Glutamatergic neuron (in vitro differentiated cells): ENCODE measurements around the gene CDYL. TPM values are rescaled to one million over a fixed set of nuclear protein-coding genes. Genes with fewer than 3 reads are reported as not detected.
A peak's percentile ranks its signal among the peaks of the same experiment; 100 is the strongest.

Experiments used
- DNase-seq: peaks from one replicate; pipeline ENCODE4 v3.0.0; 2022
- H3K27ac Mint-ChIP-seq: one replicate; pipeline ENCODE4 v1.8.0; 2020; ENCODE audit warnings: mild to moderate bottlenecking, mixed read lengths, inconsistent platforms; ENCODE audit not compliant: unreplicated experiment
- H3K27me3 Mint-ChIP-seq: one replicate; pipeline ENCODE4 v1.8.0; 2020; ENCODE audit warnings: mild to moderate bottlenecking, moderate library complexity, mixed read lengths, inconsistent platforms; ENCODE audit not compliant: unreplicated experiment
- H3K36me3 Mint-ChIP-seq: one replicate; pipeline ENCODE4 v1.8.0; 2020; ENCODE audit warnings: mild to moderate bottlenecking, mixed read lengths, inconsistent platforms; ENCODE audit not compliant: unreplicated experiment
- H3K4me1 Mint-ChIP-seq: one replicate; pipeline ENCODE4 v1.8.0; 2020; ENCODE audit warnings: mild to moderate bottlenecking, low read depth, mixed read lengths, inconsistent platforms; ENCODE audit not compliant: unreplicated experiment
- H3K4me3 Mint-ChIP-seq: one replicate; pipeline ENCODE4 v1.8.0; 2020; ENCODE audit warnings: mild to moderate bottlenecking, mixed read lengths, inconsistent platforms; ENCODE audit not compliant: unreplicated experiment
- H3K9me3 Mint-ChIP-seq: one replicate; pipeline ENCODE4 v1.8.0; 2020; ENCODE audit warnings: mild to moderate bottlenecking, moderate library complexity, mixed read lengths, inconsistent platforms; ENCODE audit not compliant: unreplicated experiment
- total RNA-seq: library from RNA; stranded (reverse); fragmentation: NEBNext Ultra II Directional; extraction: Animal tissue kit (Norgen Biotek cat#: 25700); gene quantifications from one replicate; pipeline ENCODE4 v1.2.1, GENCODE V29; 2021; ENCODE audit not compliant: unreplicated experiment
- TF ChIP-seq, protein P1 (sequence below): fragments of 200-600 bp; sonication (generic); IDR thresholded peaks from one replicate; pipeline ENCODE4 v1.5.0; 2021; ENCODE audit not compliant: partially characterized antibody, unreplicated experiment

The CDYL gene
- total RNA-seq, 1 donor from 2014 or later: 63.3 TPM

GRCh38 chr6:4936681-4937041, 160.5 kb downstream of the CDYL start:
- peaks cover 40% of the 10 kb centered on the region for H3K4me1 Mint-ChIP-seq
- H3K4me3 Mint-ChIP-seq: no peak overlapping the region
- peaks cover 5% of the 10 kb centered on the region for H3K9me3 Mint-ChIP-seq
- H3K27me3 Mint-ChIP-seq: no peaks in the 10 kb centered on the region
- DNase-seq: no peak
- TF ChIP-seq, protein P1, sequence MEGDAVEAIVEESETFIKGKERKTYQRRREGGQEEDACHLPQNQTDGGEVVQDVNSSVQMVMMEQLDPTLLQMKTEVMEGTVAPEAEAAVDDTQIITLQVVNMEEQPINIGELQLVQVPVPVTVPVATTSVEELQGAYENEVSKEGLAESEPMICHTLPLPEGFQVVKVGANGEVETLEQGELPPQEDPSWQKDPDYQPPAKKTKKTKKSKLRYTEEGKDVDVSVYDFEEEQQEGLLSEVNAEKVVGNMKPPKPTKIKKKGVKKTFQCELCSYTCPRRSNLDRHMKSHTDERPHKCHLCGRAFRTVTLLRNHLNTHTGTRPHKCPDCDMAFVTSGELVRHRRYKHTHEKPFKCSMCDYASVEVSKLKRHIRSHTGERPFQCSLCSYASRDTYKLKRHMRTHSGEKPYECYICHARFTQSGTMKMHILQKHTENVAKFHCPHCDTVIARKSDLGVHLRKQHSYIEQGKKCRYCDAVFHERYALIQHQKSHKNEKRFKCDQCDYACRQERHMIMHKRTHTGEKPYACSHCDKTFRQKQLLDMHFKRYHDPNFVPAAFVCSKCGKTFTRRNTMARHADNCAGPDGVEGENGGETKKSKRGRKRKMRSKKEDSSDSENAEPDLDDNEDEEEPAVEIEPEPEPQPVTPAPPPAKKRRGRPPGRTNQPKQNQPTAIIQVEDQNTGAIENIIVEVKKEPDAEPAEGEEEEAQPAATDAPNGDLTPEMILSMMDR: peak; percentile 74
- H3K27ac Mint-ChIP-seq: peak overlapping the region; percentile 8
- no peaks in the 10 kb centered on the region for H3K36me3 Mint-ChIP-seq

GRCh38 chr6:4937414-4937813, 161.2 kb downstream of the CDYL start:
- Mint-ChIP-seq H3K27ac (no peak overlapping the region), H3K9me3 (peaks cover 4% of the 10 kb centered on the region), H3K36me3 (no peaks in the 10 kb centered on the region), H3K4me1 (peaks cover 44% of the 10 kb centered on the region), H3K27me3 (no peaks in the 10 kb centered on the region), H3K4me3 (no peak overlapping the region)
- DNase-seq: no peak
- TF ChIP-seq, protein P1: no peak

- H3K4me3 Mint-ChIP-seq: no peak overlapping the region
- TF ChIP-seq, protein P1: no peak
- H3K9me3 Mint-ChIP-seq: peaks cover 5% of the 10 kb centered on the region
- peaks cover 41% of the 10 kb centered on the region for H3K4me1 Mint-ChIP-seq
- peaks cover 2% of the 10 kb centered on the region for H3K27me3 Mint-ChIP-seq
- H3K27ac Mint-ChIP-seq: no peak overlapping the region
- no peak for DNase-seq
- H3K36me3 Mint-ChIP-seq: no peaks in the 10 kb centered on the region
These were observed 163.0 kb downstream of the CDYL start for GRCh38 chr6:4939241-4939640.

DNA sequence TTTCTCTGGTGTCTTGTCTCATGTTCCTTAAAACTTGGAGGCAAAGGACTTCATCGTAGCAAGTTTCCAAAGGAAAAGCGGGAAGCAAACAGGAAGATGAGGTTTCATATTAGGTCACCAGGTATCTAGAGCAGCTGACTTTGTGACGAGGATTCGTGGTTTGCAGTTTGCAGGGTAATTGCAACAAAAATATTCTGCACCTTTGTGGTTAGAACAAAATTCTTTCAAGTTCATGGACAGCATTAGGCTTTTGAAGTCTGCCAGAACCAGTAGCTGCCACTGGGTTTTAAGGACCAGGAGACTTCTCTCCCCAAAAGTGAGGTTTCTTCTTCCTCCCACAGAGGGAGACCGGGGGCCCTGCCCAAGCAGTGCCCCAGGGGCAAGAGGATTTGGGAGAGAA, 164.2 kb downstream of the CDYL start:
- Mint-ChIP-seq H3K4me1 (peaks cover 35% of the 10 kb centered on the region), H3K27ac (no peak overlapping the region), H3K9me3 (peaks cover 10% of the 10 kb centered on the region), H3K4me3 (no peak overlapping the region), H3K27me3 (peaks cover 2% of the 10 kb centered on the region), H3K36me3 (no peaks in the 10 kb centered on the region)
- TF ChIP-seq, protein P1: no peak
- no peak for DNase-seq

GRCh38 chr6:4941782-4942672, 165.8 kb downstream of the CDYL start:
- peaks cover 11% of the 10 kb centered on the region for H3K9me3 Mint-ChIP-seq
- peak overlapping the region; percentile 6 for H3K4me3 Mint-ChIP-seq
- TF ChIP-seq, protein P1: no peak
- no peak for DNase-seq
- H3K27ac Mint-ChIP-seq: peak overlapping the region; percentile 76
- H3K4me1 Mint-ChIP-seq: peaks cover 26% of the 10 kb centered on the region
- peaks cover 2% of the 10 kb centered on the region for H3K27me3 Mint-ChIP-seq
- H3K36me3 Mint-ChIP-seq: no peaks in the 10 kb centered on the region
